ENCODE results near the gene NCEH1. TPM values are rescaled to one million over a fixed set of nuclear protein-coding genes. Genes with fewer than 3 reads are reported as not detected.
A peak's percentile ranks its signal among the peaks of the same experiment; 100 is the strongest.

NCEH1 gene
- total and polyA plus RNA-seq, 2 of the 13 experiments (the other 11 are each of a cell fraction or from before 2014, with no cell fraction given): 12.9 to 21.4 TPM

GRCh38 chr3:172696357-172696756 lies 14.5 kb downstream of the NCEH1 start (continued):
- TF ChIP-seq ZNF234 (CRISPR knock-in tag; conservative IDR thresholded peaks at IDR 0.05) (no peak), XRCC5 (optimal IDR thresholded peaks at IDR 0.05; ENCODE audit: low read length) (no peak), ZNF124 (CRISPR knock-in tag; IDR thresholded peaks at IDR 0.05) (peak; percentile 63; the same call in 1 of the 2 replicates), STAT5B (CRISPR knock-in tag; IDR thresholded peaks at IDR 0.05) (0 out of 2 replicates have a peak, but pooled peaks have one; percentile 69), PHF8 (CRISPR knock-in tag; IDR thresholded peaks at IDR 0.05) (peak; percentile 20; the same call in 1 of the 2 replicates), TCF7L2 (IDR thresholded peaks at IDR 0.05; ENCODE audit: low read depth, low read length) (no peak), ZNF691 (CRISPR knock-in tag; IDR thresholded peaks at IDR 0.05; ENCODE audit: borderline replicate concordance, low read depth) (no peak), PCBP2 (optimal IDR thresholded peaks at IDR 0.05; ENCODE audit: low read depth, low read length, poor library complexity, severe bottlenecking) (no peak), KDM1A (CRISPR knock-in tag; IDR thresholded peaks at IDR 0.05) (peak; percentile 88; the same call in 1 of the 2 replicates), NFKB2 (CRISPR knock-in tag; IDR thresholded peaks at IDR 0.05; ENCODE audit: borderline replicate concordance) (no peak), RCOR2 (CRISPR knock-in tag; IDR thresholded peaks at IDR 0.05) (peak; percentile 97), NKX3-1 (CRISPR knock-in tag; IDR thresholded peaks at IDR 0.05) (peak; percentile 45; the same call in 1 of the 2 replicates), ARID2 (CRISPR knock-in tag; IDR thresholded peaks at IDR 0.05; ENCODE audit: borderline replicate concordance) (no peak), SALL1 (CRISPR knock-in tag; IDR thresholded peaks at IDR 0.05) (peak; percentile 96; the same call in 1 of the 2 replicates), ZNF142 (CRISPR knock-in tag; IDR thresholded peaks at IDR 0.05) (no peak), CREB1 (IDR thresholded peaks at IDR 0.05) (no peak), CREB1 (CRISPR knock-in tag; IDR thresholded peaks at IDR 0.05) (peak; percentile 70), ZNF644 (CRISPR knock-in tag; IDR thresholded peaks at IDR 0.05; ENCODE audit: low read depth) (peak; percentile 71), HOXA5 (CRISPR knock-in tag; IDR thresholded peaks at IDR 0.05) (no peak), HMG20A (CRISPR knock-in tag; IDR thresholded peaks at IDR 0.05; ENCODE audit: borderline replicate concordance) (peak; percentile 96), ELF4 (CRISPR knock-in tag; IDR thresholded peaks at IDR 0.05; ENCODE audit: borderline replicate concordance) (no peak), ARID5B (CRISPR knock-in tag; IDR thresholded peaks at IDR 0.05) (peak; percentile 98), MED1 (CRISPR knock-in tag; IDR thresholded peaks at IDR 0.05) (peak; percentile 95)
